Measurements from ENCODE around the gene KIF1A. TPM values are rescaled to one million over a fixed set of nuclear protein-coding genes. Genes with fewer than 3 reads are reported as not detected.

Gene KIF1A
- total and polyA plus RNA-seq, 2 of the 8 experiments (the other 6 are each of a cell fraction or from before 2014, with no cell fraction given): 61.3 to 281 TPM

GRCh38 chr2:240760121-240760520 lies 59.9 kb downstream of the KIF1A start (continued):
- no peak for TF ChIP-seq CHD7 (IDR thresholded peaks at IDR 0.05; ENCODE audit: insufficient replicate concordance, low read length)
- TF ChIP-seq NRF1 (IDR thresholded peaks at IDR 0.05; ENCODE audit: low read depth, low read length): no peak
- TF ChIP-seq TAF7 (optimal IDR thresholded peaks at IDR 0.05; ENCODE audit: borderline replicate concordance, low read depth, low read length): no peak
- TF ChIP-seq SUZ12 (IDR thresholded peaks at IDR 0.05; ENCODE audit: low read length): no peak
- no peak for TF ChIP-seq CREB1 (IDR thresholded peaks at IDR 0.05)
- TF ChIP-seq E2F6 (IDR thresholded peaks at IDR 0.05): no peak
